Measurements from ENCODE around the gene RB1.

Gene RB1

GRCh38 chr13:48303359-48304142 lies at the start of gene RB1:
Gene RB1 (plus strand): TSS chr13:48303751. CDS start chr13:48303913, 162 bp downstream.
- Histone ChIP-seq H3K4me1 (ENCODE audit: control insufficient read depth in 2 of 2, insufficient read depth in 2 of 2, low read length in 2 of 2) (peaks cover 4 to 11% of the 10 kb centered on the region in 2 donors), H3K9ac (ENCODE audit: low read depth in 1 of 2, low read length in 2 of 2) (peak within 1 kb of the TSS; percentile 92 to 97), H3K36me3 (ENCODE audit: control insufficient read depth in 2 of 2, insufficient read depth in 2 of 2, low read length in 2 of 2) (no peaks in the 10 kb centered on the region), H3K27ac (ENCODE audit: low read depth in 2 of 2, low read length in 2 of 2) (peak within 1 kb of the TSS; percentile 97 to 99), H3K27me3 (ENCODE audit: control insufficient read depth in 2 of 2, insufficient read depth in 2 of 2, low read length in 2 of 2) (no peaks in the 10 kb centered on the region), H3K9me3 (ENCODE audit: control insufficient read depth in 2 of 2, low read length in 2 of 2) (no peaks in the 10 kb centered on the region), H3K4me3 (ENCODE audit: low read length in 2 of 2) (peak within 1 kb of the TSS; percentile 90 to 96)

- no peaks in the 10 kb centered on the region for H3K4me1 ChIP-seq (ENCODE audit: control insufficient read depth in 2 of 2, insufficient read depth in 2 of 2, low read length in 2 of 2)
Measured at GRCh38 chr13:48253849-48254248, 49.7 kb upstream of the RB1 start.

GRCh38 chr13:48255090-48255489 lies 48.5 kb upstream of the RB1 start:
- no peaks in the 10 kb centered on the region for H3K4me1 ChIP-seq (ENCODE audit: control insufficient read depth in 2 of 2, insufficient read depth in 2 of 2, low read length in 2 of 2)
- no peaks in the 10 kb centered on the region for H3K27me3 ChIP-seq (ENCODE audit: control insufficient read depth in 2 of 2, insufficient read depth in 2 of 2, low read length in 2 of 2)
- H3K27ac ChIP-seq (ENCODE audit: low read depth in 2 of 2, low read length in 2 of 2) = no peak overlapping the region
- no peak overlapping the region for H3K9ac ChIP-seq (ENCODE audit: low read depth in 1 of 2, low read length in 2 of 2)
- peaks cover 53 to 57% of the 10 kb centered on the region in 2 donors for H3K36me3 ChIP-seq (ENCODE audit: control insufficient read depth in 2 of 2, insufficient read depth in 2 of 2, low read length in 2 of 2)
- H3K4me3 ChIP-seq (ENCODE audit: low read length in 2 of 2) = no peak overlapping the region
- no peaks in the 10 kb centered on the region for H3K9me3 ChIP-seq (ENCODE audit: control insufficient read depth in 2 of 2, low read length in 2 of 2)

More at GRCh38 chr13:48253849-48254248, 49.7 kb upstream of the RB1 start:
- peaks cover 45 to 47% of the 10 kb centered on the region in 2 donors for H3K36me3 ChIP-seq (ENCODE audit: control insufficient read depth in 2 of 2, insufficient read depth in 2 of 2, low read length in 2 of 2)
- H3K4me3 ChIP-seq (ENCODE audit: low read length in 2 of 2) = no peak overlapping the region
- no peaks in the 10 kb centered on the region for H3K27me3 ChIP-seq (ENCODE audit: control insufficient read depth in 2 of 2, insufficient read depth in 2 of 2, low read length in 2 of 2)
- no peaks in the 10 kb centered on the region for H3K9me3 ChIP-seq (ENCODE audit: control insufficient read depth in 2 of 2, low read length in 2 of 2)
- H3K27ac ChIP-seq (ENCODE audit: low read depth in 2 of 2, low read length in 2 of 2) = no peak overlapping the region
- no peak overlapping the region for H3K9ac ChIP-seq (ENCODE audit: low read depth in 1 of 2, low read length in 2 of 2)

GRCh38 chr13:48255954-48256353 lies 47.6 kb upstream of the RB1 start:
- no peaks in the 10 kb centered on the region for H3K27me3 ChIP-seq (ENCODE audit: control insufficient read depth in 2 of 2, insufficient read depth in 2 of 2, low read length in 2 of 2)
- H3K9ac ChIP-seq (ENCODE audit: low read depth in 1 of 2, low read length in 2 of 2) = no peak overlapping the region
- H3K36me3 ChIP-seq (ENCODE audit: control insufficient read depth in 2 of 2, insufficient read depth in 2 of 2, low read length in 2 of 2) = peaks cover 59 to 64% of the 10 kb centered on the region in 2 donors
- no peaks in the 10 kb centered on the region for H3K4me1 ChIP-seq (ENCODE audit: control insufficient read depth in 2 of 2, insufficient read depth in 2 of 2, low read length in 2 of 2)
- H3K9me3 ChIP-seq (ENCODE audit: control insufficient read depth in 2 of 2, low read length in 2 of 2) = no peaks in the 10 kb centered on the region
- no peak overlapping the region for H3K27ac ChIP-seq (ENCODE audit: low read depth in 2 of 2, low read length in 2 of 2)
- H3K4me3 ChIP-seq (ENCODE audit: low read length in 2 of 2) = no peak overlapping the region

- H3K4me3 ChIP-seq (ENCODE audit: low read length in 2 of 2) = no peak overlapping the region
- H3K9ac ChIP-seq (ENCODE audit: low read depth in 1 of 2, low read length in 2 of 2) = no peak overlapping the region
- no peak overlapping the region for H3K27ac ChIP-seq (ENCODE audit: low read depth in 2 of 2, low read length in 2 of 2)
- no peaks in the 10 kb centered on the region for H3K27me3 ChIP-seq (ENCODE audit: control insufficient read depth in 2 of 2, insufficient read depth in 2 of 2, low read length in 2 of 2)
- no peaks in the 10 kb centered on the region for H3K4me1 ChIP-seq (ENCODE audit: control insufficient read depth in 2 of 2, insufficient read depth in 2 of 2, low read length in 2 of 2)
- peaks cover 78 to 79% of the 10 kb centered on the region in 2 donors for H3K36me3 ChIP-seq (ENCODE audit: control insufficient read depth in 2 of 2, insufficient read depth in 2 of 2, low read length in 2 of 2)
- H3K9me3 ChIP-seq (ENCODE audit: control insufficient read depth in 2 of 2, low read length in 2 of 2) = no peaks in the 10 kb centered on the region
Measured at GRCh38 chr13:48258002-48258401, 45.5 kb upstream of the RB1 start.

- peaks cover 82 to 83% of the 10 kb centered on the region in 2 donors for H3K36me3 ChIP-seq (ENCODE audit: control insufficient read depth in 2 of 2, insufficient read depth in 2 of 2, low read length in 2 of 2)
Measured at GRCh38 chr13:48258430-48258829, 45.1 kb upstream of the RB1 start.

GRCh38 chr13:48260970-48261369 lies 42.6 kb upstream of the RB1 start:
- Histone ChIP-seq H3K9me3 (ENCODE audit: control insufficient read depth in 2 of 2, low read length in 2 of 2) (no peaks in the 10 kb centered on the region), H3K4me1 (ENCODE audit: control insufficient read depth in 2 of 2, insufficient read depth in 2 of 2, low read length in 2 of 2) (no peaks in the 10 kb centered on the region), H3K36me3 (ENCODE audit: control insufficient read depth in 2 of 2, insufficient read depth in 2 of 2, low read length in 2 of 2) (peaks cover 69 to 78% of the 10 kb centered on the region in 2 donors), H3K9ac (ENCODE audit: low read depth in 1 of 2, low read length in 2 of 2) (no peak overlapping the region), H3K27ac (ENCODE audit: low read depth in 2 of 2, low read length in 2 of 2) (no peak overlapping the region), H3K27me3 (ENCODE audit: control insufficient read depth in 2 of 2, insufficient read depth in 2 of 2, low read length in 2 of 2) (no peaks in the 10 kb centered on the region), H3K4me3 (ENCODE audit: low read length in 2 of 2) (no peak overlapping the region)

More at GRCh38 chr13:48258430-48258829, 45.1 kb upstream of the RB1 start:
- Histone ChIP-seq H3K27me3 (ENCODE audit: control insufficient read depth in 2 of 2, insufficient read depth in 2 of 2, low read length in 2 of 2) (no peaks in the 10 kb centered on the region), H3K27ac (ENCODE audit: low read depth in 2 of 2, low read length in 2 of 2) (no peak overlapping the region), H3K4me3 (ENCODE audit: low read length in 2 of 2) (no peak overlapping the region), H3K9me3 (ENCODE audit: control insufficient read depth in 2 of 2, low read length in 2 of 2) (no peaks in the 10 kb centered on the region), H3K9ac (ENCODE audit: low read depth in 1 of 2, low read length in 2 of 2) (no peak overlapping the region), H3K4me1 (ENCODE audit: control insufficient read depth in 2 of 2, insufficient read depth in 2 of 2, low read length in 2 of 2) (no peaks in the 10 kb centered on the region)

GRCh38 chr13:48263196-48263595 lies 40.4 kb upstream of the RB1 start:
- Histone ChIP-seq H3K27ac (ENCODE audit: low read depth in 2 of 2, low read length in 2 of 2) (no peak overlapping the region), H3K4me1 (ENCODE audit: control insufficient read depth in 2 of 2, insufficient read depth in 2 of 2, low read length in 2 of 2) (no peaks in the 10 kb centered on the region), H3K9me3 (ENCODE audit: control insufficient read depth in 2 of 2, low read length in 2 of 2) (no peaks in the 10 kb centered on the region), H3K36me3 (ENCODE audit: control insufficient read depth in 2 of 2, insufficient read depth in 2 of 2, low read length in 2 of 2) (peaks cover 49 to 60% of the 10 kb centered on the region in 2 donors), H3K4me3 (ENCODE audit: low read length in 2 of 2) (no peak overlapping the region), H3K9ac (ENCODE audit: low read depth in 1 of 2, low read length in 2 of 2) (no peak overlapping the region), H3K27me3 (ENCODE audit: control insufficient read depth in 2 of 2, insufficient read depth in 2 of 2, low read length in 2 of 2) (no peaks in the 10 kb centered on the region)

- Histone ChIP-seq H3K9me3 (ENCODE audit: control insufficient read depth in 2 of 2, low read length in 2 of 2) (no peaks in the 10 kb centered on the region), H3K36me3 (ENCODE audit: control insufficient read depth in 2 of 2, insufficient read depth in 2 of 2, low read length in 2 of 2) (peaks cover 46 to 53% of the 10 kb centered on the region in 2 donors), H3K27ac (ENCODE audit: low read depth in 2 of 2, low read length in 2 of 2) (no peak overlapping the region), H3K27me3 (ENCODE audit: control insufficient read depth in 2 of 2, insufficient read depth in 2 of 2, low read length in 2 of 2) (no peaks in the 10 kb centered on the region), H3K4me3 (ENCODE audit: low read length in 2 of 2) (no peak overlapping the region), H3K9ac (ENCODE audit: low read depth in 1 of 2, low read length in 2 of 2) (no peak overlapping the region), H3K4me1 (ENCODE audit: control insufficient read depth in 2 of 2, insufficient read depth in 2 of 2, low read length in 2 of 2) (no peaks in the 10 kb centered on the region)
Measured at GRCh38 chr13:48264058-48264457, 39.5 kb upstream of the RB1 start.

GRCh38 chr13:48265217-48265815 lies 38.2 kb upstream of the RB1 start:
- H3K36me3 ChIP-seq (ENCODE audit: control insufficient read depth in 2 of 2, insufficient read depth in 2 of 2, low read length in 2 of 2) = peaks cover 47 to 54% of the 10 kb centered on the region in 2 donors
- H3K27ac ChIP-seq (ENCODE audit: low read depth in 2 of 2, low read length in 2 of 2) = no peak overlapping the region
- no peak overlapping the region for H3K4me3 ChIP-seq (ENCODE audit: low read length in 2 of 2)
- H3K9me3 ChIP-seq (ENCODE audit: control insufficient read depth in 2 of 2, low read length in 2 of 2) = no peaks in the 10 kb centered on the region
- H3K9ac ChIP-seq (ENCODE audit: low read depth in 1 of 2, low read length in 2 of 2) = no peak overlapping the region
- no peaks in the 10 kb centered on the region for H3K27me3 ChIP-seq (ENCODE audit: control insufficient read depth in 2 of 2, insufficient read depth in 2 of 2, low read length in 2 of 2)
- H3K4me1 ChIP-seq (ENCODE audit: control insufficient read depth in 2 of 2, insufficient read depth in 2 of 2, low read length in 2 of 2) = no peaks in the 10 kb centered on the region

All from mucosa of rectum (tissue), 2 donors.